HFFc6 (cell line): ENCODE data around the gene SPI1. TPM values are rescaled to one million over a fixed set of nuclear protein-coding genes. Genes with fewer than 3 reads are reported as not detected.
"Not testable (repeated sequence)": the region's sequence is repeated elsewhere in the genome, so short reads cannot be mapped to it uniquely, and the experiment has no call there.

Experiments
- DNase-seq: peaks from one replicate; pipeline ENCODE4 v3.0.0-alpha.2; 2018
- H3K27ac Mint-ChIP-seq: 2 replicates; pipeline ENCODE4 v1.8.0; 2020; ENCODE audit warnings: mild to moderate bottlenecking, mixed read lengths
- H3K27me3 Mint-ChIP-seq: 2 replicates; pipeline ENCODE4 v1.8.0; 2021; ENCODE audit warnings: mild to moderate bottlenecking, moderate library complexity, mixed read lengths; ENCODE audit not compliant: insufficient read depth
- H3K36me3 Mint-ChIP-seq: 2 replicates; pipeline ENCODE4 v1.8.0; 2021; ENCODE audit warnings: low read depth, mixed read lengths
- H3K4me1 Mint-ChIP-seq: 2 replicates; pipeline ENCODE4 v1.8.0; 2020; ENCODE audit warnings: low read depth, mixed read lengths
- H3K4me3 Mint-ChIP-seq: 2 replicates; pipeline ENCODE4 v1.8.0; 2020; ENCODE audit warnings: mild to moderate bottlenecking, moderate library complexity, mixed read lengths
- H3K9me3 Mint-ChIP-seq: 2 replicates; pipeline ENCODE4 v1.8.0; 2020; ENCODE audit warnings: mild to moderate bottlenecking, mixed read lengths
- total RNA-seq, 6 experiments: library from RNA; stranded (reverse); fragmentation: NEBNext Ultra II Directional; extraction: Animal tissue kit (Norgen Biotek cat#: 25700); gene quantifications; 2 replicates in 1 of 6; 3 replicates in 5 of 6; pipeline ENCODE4 v1.2.3, GENCODE V29; 2021
- TF ChIP-seq, protein P1 (sequence below): fragments of 200-600 bp; sonication (generic); IDR thresholded peaks from 2 replicates; pipeline ENCODE4 v1.5.0; 2021; ENCODE audit warnings: antibody characterized with exemption, mild to moderate bottlenecking

The SPI1 gene
- total RNA-seq, 6 experiments from 2014 or later: not detected

DNA sequence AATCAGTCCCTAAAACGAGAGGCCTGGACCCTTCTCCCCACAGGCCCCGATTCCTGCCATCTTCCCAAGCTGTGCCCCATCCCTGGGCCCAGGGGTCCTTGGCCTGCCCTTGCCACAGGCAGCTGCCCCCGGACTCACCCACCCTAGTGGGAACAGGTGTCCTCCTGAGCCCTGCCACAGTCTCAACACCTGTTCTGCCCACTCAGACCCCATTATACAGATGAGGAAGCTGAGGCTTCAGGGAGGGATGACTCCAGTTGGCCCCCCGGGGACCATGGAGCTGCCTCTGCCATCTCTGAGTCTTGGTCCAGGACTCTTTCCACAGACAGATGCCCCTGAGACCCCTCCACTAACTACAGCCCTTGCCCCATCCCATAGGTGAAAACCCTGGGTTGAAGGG is 41.8 kb downstream of the SPI1 start:
- Mint-ChIP-seq H3K4me3 (no peak overlapping the region), H3K4me1 (no peaks in the 10 kb centered on the region), H3K36me3 (no peaks in the 10 kb centered on the region), H3K9me3 (no peaks in the 10 kb centered on the region), H3K27me3 (peaks cover 10% of the 10 kb centered on the region), H3K27ac (no peak overlapping the region)
- no peak for DNase-seq
- TF ChIP-seq, protein P1, sequence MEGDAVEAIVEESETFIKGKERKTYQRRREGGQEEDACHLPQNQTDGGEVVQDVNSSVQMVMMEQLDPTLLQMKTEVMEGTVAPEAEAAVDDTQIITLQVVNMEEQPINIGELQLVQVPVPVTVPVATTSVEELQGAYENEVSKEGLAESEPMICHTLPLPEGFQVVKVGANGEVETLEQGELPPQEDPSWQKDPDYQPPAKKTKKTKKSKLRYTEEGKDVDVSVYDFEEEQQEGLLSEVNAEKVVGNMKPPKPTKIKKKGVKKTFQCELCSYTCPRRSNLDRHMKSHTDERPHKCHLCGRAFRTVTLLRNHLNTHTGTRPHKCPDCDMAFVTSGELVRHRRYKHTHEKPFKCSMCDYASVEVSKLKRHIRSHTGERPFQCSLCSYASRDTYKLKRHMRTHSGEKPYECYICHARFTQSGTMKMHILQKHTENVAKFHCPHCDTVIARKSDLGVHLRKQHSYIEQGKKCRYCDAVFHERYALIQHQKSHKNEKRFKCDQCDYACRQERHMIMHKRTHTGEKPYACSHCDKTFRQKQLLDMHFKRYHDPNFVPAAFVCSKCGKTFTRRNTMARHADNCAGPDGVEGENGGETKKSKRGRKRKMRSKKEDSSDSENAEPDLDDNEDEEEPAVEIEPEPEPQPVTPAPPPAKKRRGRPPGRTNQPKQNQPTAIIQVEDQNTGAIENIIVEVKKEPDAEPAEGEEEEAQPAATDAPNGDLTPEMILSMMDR: no peak

- Mint-ChIP-seq H3K4me1 (no peaks in the 10 kb centered on the region), H3K36me3 (no peaks in the 10 kb centered on the region), H3K27me3 (peaks cover 8% of the 10 kb centered on the region), H3K4me3 (no peak overlapping the region), H3K27ac (no peak overlapping the region), H3K9me3 (no peaks in the 10 kb centered on the region)
- TF ChIP-seq, protein P1: no peak
- no peak for DNase-seq
Observed at GRCh38 chr11:47335733-47336132, 42.6 kb downstream of the SPI1 start.

DNA sequence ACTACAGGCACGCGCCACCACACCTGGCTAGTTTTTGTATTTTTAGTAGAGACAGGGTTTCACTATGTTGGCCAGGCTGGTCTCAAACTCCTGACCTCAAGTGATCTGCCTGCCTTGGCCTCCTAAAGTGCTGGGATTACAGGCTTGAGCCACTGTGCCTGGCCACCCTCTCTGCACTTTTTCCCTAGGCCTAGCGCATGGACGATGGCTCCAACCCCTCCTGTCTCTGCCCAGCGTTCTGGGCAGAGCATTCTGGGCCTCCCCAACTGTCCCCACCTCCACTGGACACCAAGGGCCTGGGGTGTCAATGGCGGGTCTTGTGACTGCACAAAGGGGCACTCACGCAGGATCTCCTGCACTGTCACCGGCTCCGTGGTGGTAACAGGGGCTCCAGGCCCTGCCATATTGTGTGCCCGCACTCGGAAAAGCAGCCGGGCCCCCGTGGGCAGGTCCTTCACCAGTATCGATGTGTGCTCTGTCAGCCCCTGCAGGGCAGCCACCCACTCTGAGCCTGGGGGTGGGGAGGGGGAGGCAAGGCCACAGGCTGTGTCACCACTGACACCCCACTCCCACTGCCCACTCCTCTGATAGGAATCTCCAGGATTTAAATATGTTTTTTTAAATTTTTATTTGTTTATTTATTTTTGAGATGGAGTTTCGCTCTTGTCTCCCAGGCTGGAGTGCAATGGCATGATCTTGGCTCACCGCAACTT is 43.5 kb downstream of the SPI1 start:
- H3K27me3 Mint-ChIP-seq, H3K27ac Mint-ChIP-seq, H3K9me3 Mint-ChIP-seq, H3K4me3 Mint-ChIP-seq, H3K4me1 Mint-ChIP-seq, DNase-seq, H3K36me3 Mint-ChIP-seq: not testable (repeated sequence)

DNA sequence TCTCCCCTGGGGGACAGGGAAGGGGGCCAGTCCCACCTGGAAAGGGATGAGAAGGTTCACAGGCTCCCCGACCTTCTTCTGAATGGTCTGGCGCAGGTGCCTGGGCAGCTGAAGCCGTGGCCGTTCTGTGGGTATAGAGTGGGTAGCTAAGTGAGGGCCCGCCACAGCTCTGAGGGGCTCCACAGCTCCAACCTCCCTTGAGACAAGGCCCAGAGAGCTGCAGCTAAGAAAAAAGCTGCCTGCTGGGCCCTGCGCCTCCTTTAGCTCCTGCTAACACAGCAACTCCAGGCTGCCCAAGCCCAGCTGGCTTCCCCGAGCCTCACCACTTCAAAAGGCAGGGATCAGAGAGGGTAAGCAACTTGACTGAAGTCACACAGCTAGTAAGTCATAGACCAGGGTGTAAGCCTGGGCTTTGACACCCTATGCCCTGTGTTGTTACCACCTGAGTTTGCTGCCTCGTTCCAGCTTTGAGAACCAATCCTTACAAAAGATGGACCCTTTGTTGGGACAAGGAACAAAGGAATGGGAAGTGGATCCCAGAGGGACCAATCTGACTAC is 44.4 kb downstream of the SPI1 start:
- no peak overlapping the region for H3K4me3 Mint-ChIP-seq
- peaks cover 6% of the 10 kb centered on the region; the same call in 1 of the 2 replicates for H3K4me1 Mint-ChIP-seq
- peaks cover 2% of the 10 kb centered on the region; the same call in 1 of the 2 replicates for H3K36me3 Mint-ChIP-seq
- H3K9me3 Mint-ChIP-seq: no peaks in the 10 kb centered on the region
- no peak overlapping the region for H3K27ac Mint-ChIP-seq
- no peak for DNase-seq
- TF ChIP-seq, protein P1: no peak
- H3K27me3 Mint-ChIP-seq: peaks cover 3% of the 10 kb centered on the region

DNA sequence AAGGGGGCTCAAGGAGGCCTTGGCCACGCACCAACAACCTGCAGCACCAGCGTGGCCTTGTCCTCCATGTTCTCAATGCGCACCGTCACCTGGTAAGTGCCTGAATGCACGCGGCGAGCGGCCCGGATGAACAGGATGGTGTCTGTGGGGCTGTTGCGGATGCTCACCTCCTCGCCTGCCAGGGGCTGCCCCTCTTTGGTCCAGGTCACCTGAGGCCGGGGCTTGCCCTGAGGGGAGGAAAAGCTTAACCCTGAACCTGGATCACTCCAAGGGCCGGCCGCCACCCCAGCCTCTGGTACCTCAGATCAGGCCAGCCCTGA is 44.9 kb downstream of the SPI1 start:
- H3K27me3 Mint-ChIP-seq: peaks cover 3% of the 10 kb centered on the region
- peaks cover 6% of the 10 kb centered on the region; the same call in 1 of the 2 replicates for H3K4me1 Mint-ChIP-seq
- no peak for DNase-seq
- TF ChIP-seq, protein P1: no peak
- no peaks in the 10 kb centered on the region for H3K9me3 Mint-ChIP-seq
- peaks cover 6% of the 10 kb centered on the region; the same call in 1 of the 2 replicates for H3K36me3 Mint-ChIP-seq
- no peak overlapping the region for H3K4me3 Mint-ChIP-seq
- H3K27ac Mint-ChIP-seq: no peak overlapping the region

DNA sequence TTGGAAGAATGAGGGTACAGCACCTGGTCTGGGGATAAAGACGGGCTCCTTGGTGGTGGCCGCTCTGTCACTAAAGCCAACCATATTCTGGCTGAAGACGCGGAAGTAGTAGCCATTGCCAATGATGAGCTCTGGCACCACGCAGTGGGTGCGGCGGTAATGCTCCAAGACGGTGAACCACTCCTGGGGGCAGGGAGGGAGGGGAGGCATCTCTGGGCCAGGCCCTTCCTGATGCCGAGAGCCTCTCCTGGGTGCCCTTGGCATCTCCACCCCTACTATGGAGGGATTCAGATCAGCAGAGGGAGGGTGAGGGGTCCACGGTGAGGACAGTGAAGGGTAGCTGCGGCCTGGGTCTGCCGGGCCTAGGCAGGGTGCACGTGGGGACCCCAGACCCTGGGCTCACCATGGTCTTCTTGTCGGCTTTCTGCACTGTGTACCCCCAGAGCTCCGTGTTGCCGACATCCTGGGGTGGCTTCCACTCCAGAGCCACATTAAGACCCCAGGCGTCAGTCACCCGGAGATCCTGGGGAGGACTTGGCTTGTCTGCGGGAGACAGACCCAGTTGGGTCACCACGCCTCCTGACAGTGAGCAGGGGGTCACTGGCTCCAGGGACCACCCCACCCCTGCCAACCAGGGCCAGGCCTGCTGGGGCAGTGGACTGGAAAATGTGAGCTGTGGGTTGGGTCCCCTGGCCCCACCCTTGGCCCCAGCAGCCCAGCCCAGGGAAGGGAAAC is 45.4 kb downstream of the SPI1 start:
- Mint-ChIP-seq H3K4me3 (no peak overlapping the region), H3K4me1 (peaks cover 6% of the 10 kb centered on the region; the same call in 1 of the 2 replicates)

More for the DNA sequence above, 45.4 kb downstream of the SPI1 start:
- Mint-ChIP-seq H3K27me3 (peaks cover 3% of the 10 kb centered on the region), H3K9me3 (no peaks in the 10 kb centered on the region), H3K36me3 (peaks cover 6% of the 10 kb centered on the region; the same call in 1 of the 2 replicates), H3K27ac (no peak overlapping the region)
- no peak for DNase-seq
- TF ChIP-seq, protein P1: no peak
